IPS DF 6.9 (cell line): ENCODE measurements around the gene JARID2.

Source experiments
- DNase-seq: peaks from one replicate; pipeline ENCODE4 v3.0.0-alpha.2; 2013; ENCODE audit warnings: low read depth, low spot score
- H3K27ac ChIP-seq: one replicate; pipeline ENCODE4 v1.5.1; 2013; ENCODE audit warnings: low read length, control low read depth
- H3K27me3 ChIP-seq: 2 replicates; pipeline ENCODE4 v1.6.1; 2013; ENCODE audit warnings: mild to moderate bottlenecking, low read length; ENCODE audit not compliant: control insufficient read depth, insufficient read depth
- H3K36me3 ChIP-seq: 2 replicates; pipeline ENCODE4 v1.6.1; 2013; ENCODE audit warnings: low read length; ENCODE audit not compliant: control insufficient read depth, insufficient read depth
- H3K4me1 ChIP-seq: 2 replicates; pipeline ENCODE4 v1.6.1; 2013; ENCODE audit warnings: low read length; ENCODE audit not compliant: control insufficient read depth, insufficient read depth
- H3K4me3 ChIP-seq: 2 replicates; pipeline ENCODE4 v1.5.1; 2013; ENCODE audit warnings: mild to moderate bottlenecking, low read length
- H3K9me3 ChIP-seq: 2 replicates; pipeline ENCODE4 v1.6.1; 2013; ENCODE audit warnings: low read length, inconsistent platforms; ENCODE audit not compliant: control insufficient read depth, insufficient read depth
- WGBS: extraction: QIAGEN DNeasy Blood & Tissue Kit; methylation state at CpG from one replicate; pipeline ENCODE4 v1.1.7; 2013; ENCODE audit warnings: mixed read lengths, missing lambda C conversion rate; ENCODE audit not compliant: insufficient read length, insufficient coverage; 5-methylcytosine and 5-hydroxymethylcytosine counted together

The JARID2 gene

GRCh38 chr6:15372932-15373331 is 127.1 kb downstream of the JARID2 start:
- no peaks in the 10 kb centered on the region for H3K27me3 ChIP-seq
- H3K4me1 ChIP-seq: peaks cover 3% of the 10 kb centered on the region; the same call in 1 of the 2 replicates
- DNase-seq: no peak
- H3K36me3 ChIP-seq: peaks cover 5% of the 10 kb centered on the region; the same call in 1 of the 2 replicates
- no peaks in the 10 kb centered on the region for H3K9me3 ChIP-seq
- H3K27ac ChIP-seq: no peak overlapping the region
- no peak overlapping the region for H3K4me3 ChIP-seq
- no CpG with 5 or more reads among the region's 2 CpGs for WGBS

GRCh38 chr6:15374119-15374518 is 128.2 kb downstream of the JARID2 start:
- no CpG with 5 or more reads among the region's 7 CpGs for WGBS
- Histone ChIP-seq H3K4me3 (no peak overlapping the region), H3K36me3 (peaks cover 5% of the 10 kb centered on the region; the same call in 1 of the 2 replicates), H3K27me3 (no peaks in the 10 kb centered on the region), H3K4me1 (peaks cover 3% of the 10 kb centered on the region; the same call in 1 of the 2 replicates), H3K9me3 (no peaks in the 10 kb centered on the region), H3K27ac (no peak overlapping the region)
- DNase-seq: no peak

GRCh38 chr6:15375018-15375417 is 129.1 kb downstream of the JARID2 start:
- Histone ChIP-seq H3K4me3 (no peak overlapping the region), H3K36me3 (peaks cover 5% of the 10 kb centered on the region; the same call in 1 of the 2 replicates), H3K27ac (no peak overlapping the region), H3K9me3 (no peaks in the 10 kb centered on the region), H3K27me3 (no peaks in the 10 kb centered on the region), H3K4me1 (peaks cover 1% of the 10 kb centered on the region; the same call in 1 of the 2 replicates)
- DNase-seq: no peak
- WGBS: no CpG with 5 or more reads among the region's 2 CpGs

GRCh38 chr6:15375638-15376290 is 129.9 kb downstream of the JARID2 start:
- 100% methylated on average over 3 of the region's 4 CpGs for WGBS
- no peaks in the 10 kb centered on the region for H3K27me3 ChIP-seq
- H3K36me3 ChIP-seq: peaks cover 5% of the 10 kb centered on the region; the same call in 1 of the 2 replicates

GRCh38 chr6:15376900-15377487 is 131.1 kb downstream of the JARID2 start:
- no peaks in the 10 kb centered on the region for H3K27me3 ChIP-seq
- H3K4me1 ChIP-seq: peaks cover 2% of the 10 kb centered on the region
- no peaks in the 10 kb centered on the region for H3K9me3 ChIP-seq
- WGBS: no CpG with 5 or more reads among the region's 5 CpGs
- no peak for DNase-seq
- no peak overlapping the region for H3K4me3 ChIP-seq
- peaks cover 5% of the 10 kb centered on the region; the same call in 1 of the 2 replicates for H3K36me3 ChIP-seq
- no peak overlapping the region for H3K27ac ChIP-seq

More at GRCh38 chr6:15375638-15376290, 129.9 kb downstream of the JARID2 start:
- no peak for DNase-seq
- no peak overlapping the region for H3K27ac ChIP-seq
- no peaks in the 10 kb centered on the region for H3K9me3 ChIP-seq
- no peak overlapping the region for H3K4me3 ChIP-seq
- peaks cover 3% of the 10 kb centered on the region for H3K4me1 ChIP-seq

GRCh38 chr6:15378272-15378671 is 132.4 kb downstream of the JARID2 start:
- Histone ChIP-seq H3K9me3 (no peaks in the 10 kb centered on the region), H3K4me1 (peaks cover 4% of the 10 kb centered on the region), H3K27ac (no peak overlapping the region), H3K36me3 (peaks cover 5% of the 10 kb centered on the region; the same call in 1 of the 2 replicates), H3K4me3 (no peak overlapping the region), H3K27me3 (no peaks in the 10 kb centered on the region)
- WGBS: no CpG with 5 or more reads among the region's 1 CpG
- no peak for DNase-seq

GRCh38 chr6:15378866-15379265 is 133.0 kb downstream of the JARID2 start:
- H3K27ac ChIP-seq: no peak overlapping the region
- no peak for DNase-seq
- WGBS: no CpG with 5 or more reads among the region's 4 CpGs
- no peak overlapping the region for H3K4me3 ChIP-seq
- H3K9me3 ChIP-seq: no peaks in the 10 kb centered on the region
- H3K36me3 ChIP-seq: peaks cover 5% of the 10 kb centered on the region; the same call in 1 of the 2 replicates
- H3K4me1 ChIP-seq: peaks cover 4% of the 10 kb centered on the region
- H3K27me3 ChIP-seq: no peaks in the 10 kb centered on the region

GRCh38 chr6:15380351-15380750 is 134.5 kb downstream of the JARID2 start:
- H3K4me3 ChIP-seq: no peak overlapping the region

GRCh38 chr6:15382089-15382488 is 136.2 kb downstream of the JARID2 start:
- Histone ChIP-seq H3K4me3 (no peak overlapping the region), H3K4me1 (peaks cover 10% of the 10 kb centered on the region)
- WGBS: no CpG with 5 or more reads among the region's 7 CpGs

More at GRCh38 chr6:15380351-15380750, 134.5 kb downstream of the JARID2 start:
- H3K36me3 ChIP-seq: no peaks in the 10 kb centered on the region
- H3K9me3 ChIP-seq: no peaks in the 10 kb centered on the region
- no peak for DNase-seq
- H3K27ac ChIP-seq: no peak overlapping the region
- peaks cover 8% of the 10 kb centered on the region for H3K4me1 ChIP-seq
- no peaks in the 10 kb centered on the region for H3K27me3 ChIP-seq
- no CpG with 5 or more reads among the region's 4 CpGs for WGBS

GRCh38 chr6:15382712-15383111 is 136.8 kb downstream of the JARID2 start:
- Histone ChIP-seq H3K4me3 (no peak overlapping the region), H3K27me3 (no peaks in the 10 kb centered on the region), H3K9me3 (no peaks in the 10 kb centered on the region), H3K36me3 (no peaks in the 10 kb centered on the region), H3K27ac (no peak overlapping the region), H3K4me1 (peaks cover 10% of the 10 kb centered on the region)
- no peak for DNase-seq
- WGBS: no CpG with 5 or more reads among the region's 8 CpGs

More at GRCh38 chr6:15382089-15382488, 136.2 kb downstream of the JARID2 start:
- Histone ChIP-seq H3K9me3 (no peaks in the 10 kb centered on the region), H3K27me3 (no peaks in the 10 kb centered on the region), H3K27ac (no peak overlapping the region), H3K36me3 (no peaks in the 10 kb centered on the region)
- no peak for DNase-seq
